HCT116 (cell line): ENCODE measurements around the gene BCR. TPM values are rescaled to one million over a fixed set of nuclear protein-coding genes. Genes with fewer than 3 reads are reported as not detected.

Experiments
- ATAC-seq: fragments of 200-7000 bp; cut with Tn5 transposase; 2 replicates; pipeline ENCODE4 v1.9.1; 2020; ENCODE audit warnings: mild to moderate bottlenecking, moderate library complexity
- BruUV-seq: library from RNA; stranded (reverse); fragments of 400-500 nt; replicated peaks from 2 replicates; lab custom pipeline; 2021; lab: Mats Ljungman, UMichigan
- CTCF ChIA-PET: fragments of 300-600 bp; sonication (Branson Sonifier 250); formaldehyde crosslinking; loops from one replicate; lab custom pipeline; 2021; ENCODE audit warnings: antibody characterized with exemption; lab: Charles Lee
- POLR2A ChIA-PET: fragments of 300-600, 350-600 bp; sonication (Branson Sonifier 250); formaldehyde crosslinking; loops from one replicate; lab custom pipeline; 2021; ENCODE audit warnings: antibody characterized with exemption; lab: Charles Lee
- RAD21 ChIA-PET, 2 experiments: fragments of 300-600 bp; sonication (Branson Sonifier 250); formaldehyde crosslinking; loops; one replicate each; lab custom pipeline; 2023; ENCODE audit warnings: low total read pairs in 2 of 2; ENCODE audit not compliant: uncharacterized antibody in 2 of 2, unreplicated experiment in 2 of 2, low non-redundant PET in 1 of 2; lab: Charles Lee
- DNase-seq: peaks from one replicate; pipeline ENCODE4 v3.0.0-alpha.2; 2010; ENCODE audit warnings: low read depth, low spot score
- H2AFZ ChIP-seq: fragments of 200-600 bp; shearing (Covaris generic), sonication (generic); 2 replicates; pipeline ENCODE4 v1.6.1; 2017; ENCODE audit warnings: low read depth, mixed run types, mixed read lengths, antibody characterized with exemption, low read length; ENCODE audit not compliant: poor library complexity, severe bottlenecking
- H3K27ac ChIP-seq: 2 replicates; pipeline ENCODE4 v1.5.1; 2012; ENCODE audit warnings: low read depth, low read length
- H3K27me3 ChIP-seq: fragments of 200-600 bp; sonication (generic); 2 replicates; pipeline ENCODE4 v1.6.1; 2016; ENCODE audit warnings: mixed run types, low read length, mixed read lengths; ENCODE audit not compliant: insufficient read depth
- H3K36me3 ChIP-seq, 2 experiments: fragments of 200-500 bp in 1 of 2; fragments of 200-600 bp in 1 of 2; sonication (Bioruptor generic) in 1 of 2; sonication (generic) in 1 of 2; 2 replicates each; pipeline versions ENCODE4 v1.5.1 to v1.6.1; 2014 to 2016; ENCODE audit warnings: low read length in 2 of 2, inconsistent platforms in 1 of 2, mixed read lengths in 1 of 2, mixed run types in 1 of 2; ENCODE audit not compliant: insufficient read depth in 2 of 2, control insufficient read depth in 1 of 2
- H3K4me1 ChIP-seq, 2 experiments: fragments of 200-600 bp in 1 of 2; sonication (generic) in 1 of 2; 2 replicates each; pipeline versions ENCODE4 v1.5.1 to v1.6.1; 2012 to 2017; ENCODE audit warnings: low read length in 2 of 2, inconsistent platforms in 1 of 2, mild to moderate bottlenecking in 1 of 2, mixed read lengths in 1 of 2, mixed run types in 1 of 2, moderate library complexity in 1 of 2; ENCODE audit not compliant: insufficient read depth in 2 of 2, control insufficient read depth in 1 of 2
- H3K4me2 ChIP-seq: fragments of 200-600 bp; sonication (generic); 2 replicates; pipeline ENCODE4 v1.6.1; 2017; ENCODE audit warnings: mixed run types, low read length, mixed read lengths
- H3K4me3 ChIP-seq, 2 experiments: fragments of 200-600 bp in 1 of 2; sonication (generic) in 1 of 2; replicated peaks in 1 of 2; 2 replicates each; pipeline ENCODE4 v1.5.1; 2011 to 2016; ENCODE audit warnings: low read length in 2 of 2, control low read depth in 1 of 2, low read depth in 1 of 2, mild to moderate bottlenecking in 1 of 2, mixed read lengths in 1 of 2, mixed run types in 1 of 2
- H3K79me2 ChIP-seq: fragments of 200-600 bp; sonication (generic); 2 replicates; pipeline ENCODE4 v1.6.1; 2017; ENCODE audit warnings: mild to moderate bottlenecking, mixed run types, low read length, moderate library complexity, mixed read lengths; ENCODE audit not compliant: insufficient read depth
- H3K9ac ChIP-seq: fragments of 200-600 bp; sonication (generic); 2 replicates; pipeline ENCODE4 v1.6.1; 2016; ENCODE audit warnings: low read length, mixed read lengths
- H3K9me2 ChIP-seq: fragments of 200-600 bp; sonication (generic), shearing (Covaris generic); 2 replicates; pipeline ENCODE4 v1.6.1; 2017; ENCODE audit warnings: mixed run types, mild to moderate bottlenecking, moderate library complexity; ENCODE audit not compliant: insufficient read depth
- H3K9me3 ChIP-seq, 2 experiments: fragments of 200-500 bp in 1 of 2; fragments of 200-600 bp in 1 of 2; sonication (Bioruptor generic) in 1 of 2; sonication (generic) in 1 of 2; 2 replicates each; pipeline ENCODE4 v1.6.1; 2014 to 2017; ENCODE audit warnings: low read length in 2 of 2, mixed read lengths in 2 of 2, inconsistent platforms in 1 of 2, low read depth in 1 of 2, mild to moderate bottlenecking in 1 of 2, mixed run types in 1 of 2, moderate library complexity in 1 of 2; ENCODE audit not compliant: control insufficient read depth in 1 of 2, insufficient read depth in 1 of 2
- H4K20me1 ChIP-seq: fragments of 200-600 bp; sonication (generic), shearing (Covaris generic); 2 replicates; pipeline ENCODE4 v1.6.1; 2017; ENCODE audit warnings: mixed run types, mild to moderate bottlenecking, moderate library complexity; ENCODE audit not compliant: insufficient read depth
- CBX3 ChIP-seq: IDR thresholded peaks from 2 replicates; pipeline ENCODE4 v1.6.1; 2012; ENCODE audit warnings: low read depth
- CEBPB ChIP-seq: IDR thresholded peaks from 2 replicates; pipeline ENCODE4 v1.6.1; 2012; ENCODE audit warnings: low read depth
- EZH2 ChIP-seq: fragments of 200-600 bp; sonication (generic); IDR thresholded peaks from 2 replicates; pipeline ENCODE4 v1.6.1; 2017; ENCODE audit warnings: antibody characterized with exemption, mixed run types
- FOSL1 ChIP-seq: IDR thresholded peaks from 2 replicates; pipeline ENCODE4 v1.6.1; 2012; ENCODE audit warnings: low read depth
- JUND ChIP-seq: IDR thresholded peaks from 2 replicates; pipeline ENCODE4 v1.6.1; 2012
- POLR2A ChIP-seq: IDR thresholded peaks from 2 replicates; pipeline ENCODE4 v1.7.0; 2011; ENCODE audit warnings: borderline replicate concordance; ENCODE audit not compliant: insufficient read depth, insufficient read length; ENCODE audit errors: extremely low read depth
- POLR2AphosphoS5 ChIP-seq: IDR thresholded peaks from 2 replicates; pipeline ENCODE4 v1.6.1; 2011; ENCODE audit warnings: mild to moderate bottlenecking, low read depth, low read length, moderate library complexity
- RAD21 ChIP-seq: IDR thresholded peaks from 2 replicates; pipeline ENCODE4 v1.6.1; 2012; ENCODE audit warnings: low read depth, mild to moderate bottlenecking
- SP1 ChIP-seq: IDR thresholded peaks from 2 replicates; pipeline ENCODE4 v1.6.1; 2012; ENCODE audit warnings: low read depth
- SRF ChIP-seq: IDR thresholded peaks from 2 replicates; pipeline ENCODE4 v1.6.1; 2012; ENCODE audit warnings: low read depth
- TCF7L2 ChIP-seq: IDR thresholded peaks from 2 replicates; pipeline ENCODE4 v1.7.0; 2011; ENCODE audit warnings: borderline replicate concordance, inconsistent platforms; ENCODE audit not compliant: insufficient read depth, insufficient read length; ENCODE audit errors: extremely low read depth
- YY1 ChIP-seq: IDR thresholded peaks from 2 replicates; pipeline ENCODE4 v1.6.1; 2011; ENCODE audit warnings: low read length, low read depth, moderate library complexity, mild to moderate bottlenecking; ENCODE audit not compliant: insufficient replicate concordance; ENCODE audit errors: extremely low read depth
- ZFX ChIP-seq: fragments of 450-650 bp; IDR thresholded peaks from 2 replicates; pipeline ENCODE4 v1.6.1; 2017
- ZNF274 ChIP-seq: fragments of 200-500 bp; sonication (Bioruptor generic); IDR thresholded peaks from 2 replicates; pipeline ENCODE4 v1.6.1; 2014; ENCODE audit warnings: mild to moderate bottlenecking, low read depth, low read length, inconsistent platforms
- intact Hi-C: fragments of 100-400 bp; cut with micrococcal nuclease; formaldehyde crosslinking; loops from 2 replicates; pipeline ENCODE4 v1.10.0; 2022
- total RNA-seq: library from RNA; stranded (reverse); gene quantifications from one replicate; pipeline ENCODE4 v1.2.1, GENCODE V29; 2021; ENCODE audit not compliant: unreplicated experiment
- TF ChIP-seq, protein P1 (sequence below): IDR thresholded peaks from 2 replicates; pipeline ENCODE4 v1.6.1; 2011; ENCODE audit warnings: mild to moderate bottlenecking, low read length, moderate library complexity; ENCODE audit not compliant: insufficient replicate concordance; ENCODE audit errors: extremely low read depth
- TF ChIP-seq, protein P2 (sequence below): IDR thresholded peaks from 2 replicates; pipeline ENCODE4 v1.6.1; 2012
- TF ChIP-seq, protein P3 (sequence below): IDR thresholded peaks from 2 replicates; pipeline ENCODE4 v1.6.1; 2012
- TF ChIP-seq, protein P4 (sequence below): IDR thresholded peaks from 2 replicates; pipeline ENCODE4 v1.6.1; 2012; ENCODE audit warnings: low read depth
- TF ChIP-seq, protein P5 (sequence below), 3 experiments: fragments of 200-600 bp in 1 of 3; sonication (generic) in 1 of 3; IDR thresholded peaks in 2 of 3; conservative IDR thresholded peaks in 1 of 3; 2 replicates each; pipeline ENCODE4 v1.5.1; 2012 to 2017; ENCODE audit warnings: low read depth in 2 of 3, low read length in 2 of 3, antibody characterized with exemption in 1 of 3, borderline replicate concordance in 1 of 3, control low read depth in 1 of 3, mild to moderate bottlenecking in 1 of 3, mixed read lengths in 1 of 3, mixed run types in 1 of 3, moderate library complexity in 1 of 3; ENCODE audit not compliant: insufficient read depth in 1 of 3

The BCR gene
- total RNA-seq, 1 experiment from 2014 or later, result 39.7 TPM

DNA sequence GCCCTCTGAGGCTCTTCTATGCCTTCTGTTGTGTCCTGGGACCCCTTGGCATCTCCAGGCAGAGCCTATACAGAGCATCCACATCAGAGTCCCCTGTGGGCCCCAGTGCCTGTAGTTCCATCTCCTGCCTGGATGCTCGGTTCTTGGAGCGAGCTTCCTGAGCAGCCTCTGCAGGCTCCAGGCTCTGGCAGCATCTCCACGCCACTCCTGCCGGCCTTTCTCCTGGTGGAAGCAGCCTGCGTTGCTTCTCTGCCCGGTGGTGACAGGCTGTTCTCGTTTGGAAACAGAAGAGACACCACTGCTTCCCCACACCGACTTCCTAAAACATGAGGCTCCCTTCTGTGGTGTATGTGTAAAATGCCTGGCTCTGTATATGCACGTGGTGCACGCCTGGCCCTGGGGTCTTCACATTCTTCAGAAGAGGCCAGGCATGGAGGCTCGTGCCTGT lies 52.8 kb downstream of the BCR start:
- intact Hi-C loops, result no loop called here
- DNase-seq, result no peak
- RAD21 ChIA-PET, result no interaction called here
- POLR2A ChIA-PET, result no interaction called here
- Histone ChIP-seq H3K36me3 (0 out of 4 replicates have a peak, but pooled peaks cover 0 to 4% of the 10 kb centered on the region in 2 experiments), H3K27me3 (no peaks in the 10 kb centered on the region), H3K9me3 (peaks cover 0 to 3% of the 10 kb centered on the region in 2 experiments; a peak in 1 of 4 replicates), H3K9me2 (no peaks in the 10 kb centered on the region), H3K9ac (no peak overlapping the region), H4K20me1 (peaks cover 10% of the 10 kb centered on the region; the same call in 1 of the 2 replicates), H3K4me3 (no peak overlapping the region), H3K4me2 (no peak overlapping the region), H3K27ac (no peak overlapping the region), H3K79me2 (peaks cover 99% of the 10 kb centered on the region), H2AFZ (no peak overlapping the region), H3K4me1 (peaks cover 0 to 5% of the 10 kb centered on the region in 2 experiments; a peak in 1 of 4 replicates)
- ATAC-seq, result peak; percentile 30; the same call in 1 of the 2 replicates
- CTCF ChIA-PET, result no interaction called here
- TF ChIP-seq YY1 (no peak), CBX3 (no peak), ZNF274 (no peak), RAD21 (no peak), FOSL1 (no peak), TCF7L2 (no peak), SRF (no peak), ZFX (no peak), SP1 (no peak), POLR2A (no peak), POLR2AphosphoS5 (no peak), EZH2 (no peak), JUND (no peak), CEBPB (no peak)
- TF ChIP-seq, protein P1, sequence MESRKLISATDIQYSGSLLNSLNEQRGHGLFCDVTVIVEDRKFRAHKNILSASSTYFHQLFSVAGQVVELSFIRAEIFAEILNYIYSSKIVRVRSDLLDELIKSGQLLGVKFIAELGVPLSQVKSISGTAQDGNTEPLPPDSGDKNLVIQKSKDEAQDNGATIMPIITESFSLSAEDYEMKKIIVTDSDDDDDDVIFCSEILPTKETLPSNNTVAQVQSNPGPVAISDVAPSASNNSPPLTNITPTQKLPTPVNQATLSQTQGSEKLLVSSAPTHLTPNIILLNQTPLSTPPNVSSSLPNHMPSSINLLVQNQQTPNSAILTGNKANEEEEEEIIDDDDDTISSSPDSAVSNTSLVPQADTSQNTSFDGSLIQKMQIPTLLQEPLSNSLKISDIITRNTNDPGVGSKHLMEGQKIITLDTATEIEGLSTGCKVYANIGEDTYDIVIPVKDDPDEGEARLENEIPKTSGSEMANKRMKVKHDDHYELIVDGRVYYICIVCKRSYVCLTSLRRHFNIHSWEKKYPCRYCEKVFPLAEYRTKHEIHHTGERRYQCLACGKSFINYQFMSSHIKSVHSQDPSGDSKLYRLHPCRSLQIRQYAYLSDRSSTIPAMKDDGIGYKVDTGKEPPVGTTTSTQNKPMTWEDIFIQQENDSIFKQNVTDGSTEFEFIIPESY, result no peak
- TF ChIP-seq, protein P2, sequence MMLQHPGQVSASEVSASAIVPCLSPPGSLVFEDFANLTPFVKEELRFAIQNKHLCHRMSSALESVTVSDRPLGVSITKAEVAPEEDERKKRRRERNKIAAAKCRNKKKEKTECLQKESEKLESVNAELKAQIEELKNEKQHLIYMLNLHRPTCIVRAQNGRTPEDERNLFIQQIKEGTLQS, result no peak
- TF ChIP-seq, protein P3, sequence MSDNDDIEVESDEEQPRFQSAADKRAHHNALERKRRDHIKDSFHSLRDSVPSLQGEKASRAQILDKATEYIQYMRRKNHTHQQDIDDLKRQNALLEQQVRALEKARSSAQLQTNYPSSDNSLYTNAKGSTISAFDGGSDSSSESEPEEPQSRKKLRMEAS, result no peak
- TF ChIP-seq, protein P4, sequence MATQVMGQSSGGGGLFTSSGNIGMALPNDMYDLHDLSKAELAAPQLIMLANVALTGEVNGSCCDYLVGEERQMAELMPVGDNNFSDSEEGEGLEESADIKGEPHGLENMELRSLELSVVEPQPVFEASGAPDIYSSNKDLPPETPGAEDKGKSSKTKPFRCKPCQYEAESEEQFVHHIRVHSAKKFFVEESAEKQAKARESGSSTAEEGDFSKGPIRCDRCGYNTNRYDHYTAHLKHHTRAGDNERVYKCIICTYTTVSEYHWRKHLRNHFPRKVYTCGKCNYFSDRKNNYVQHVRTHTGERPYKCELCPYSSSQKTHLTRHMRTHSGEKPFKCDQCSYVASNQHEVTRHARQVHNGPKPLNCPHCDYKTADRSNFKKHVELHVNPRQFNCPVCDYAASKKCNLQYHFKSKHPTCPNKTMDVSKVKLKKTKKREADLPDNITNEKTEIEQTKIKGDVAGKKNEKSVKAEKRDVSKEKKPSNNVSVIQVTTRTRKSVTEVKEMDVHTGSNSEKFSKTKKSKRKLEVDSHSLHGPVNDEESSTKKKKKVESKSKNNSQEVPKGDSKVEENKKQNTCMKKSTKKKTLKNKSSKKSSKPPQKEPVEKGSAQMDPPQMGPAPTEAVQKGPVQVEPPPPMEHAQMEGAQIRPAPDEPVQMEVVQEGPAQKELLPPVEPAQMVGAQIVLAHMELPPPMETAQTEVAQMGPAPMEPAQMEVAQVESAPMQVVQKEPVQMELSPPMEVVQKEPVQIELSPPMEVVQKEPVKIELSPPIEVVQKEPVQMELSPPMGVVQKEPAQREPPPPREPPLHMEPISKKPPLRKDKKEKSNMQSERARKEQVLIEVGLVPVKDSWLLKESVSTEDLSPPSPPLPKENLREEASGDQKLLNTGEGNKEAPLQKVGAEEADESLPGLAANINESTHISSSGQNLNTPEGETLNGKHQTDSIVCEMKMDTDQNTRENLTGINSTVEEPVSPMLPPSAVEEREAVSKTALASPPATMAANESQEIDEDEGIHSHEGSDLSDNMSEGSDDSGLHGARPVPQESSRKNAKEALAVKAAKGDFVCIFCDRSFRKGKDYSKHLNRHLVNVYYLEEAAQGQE, result no peak
- TF ChIP-seq, protein P5, sequence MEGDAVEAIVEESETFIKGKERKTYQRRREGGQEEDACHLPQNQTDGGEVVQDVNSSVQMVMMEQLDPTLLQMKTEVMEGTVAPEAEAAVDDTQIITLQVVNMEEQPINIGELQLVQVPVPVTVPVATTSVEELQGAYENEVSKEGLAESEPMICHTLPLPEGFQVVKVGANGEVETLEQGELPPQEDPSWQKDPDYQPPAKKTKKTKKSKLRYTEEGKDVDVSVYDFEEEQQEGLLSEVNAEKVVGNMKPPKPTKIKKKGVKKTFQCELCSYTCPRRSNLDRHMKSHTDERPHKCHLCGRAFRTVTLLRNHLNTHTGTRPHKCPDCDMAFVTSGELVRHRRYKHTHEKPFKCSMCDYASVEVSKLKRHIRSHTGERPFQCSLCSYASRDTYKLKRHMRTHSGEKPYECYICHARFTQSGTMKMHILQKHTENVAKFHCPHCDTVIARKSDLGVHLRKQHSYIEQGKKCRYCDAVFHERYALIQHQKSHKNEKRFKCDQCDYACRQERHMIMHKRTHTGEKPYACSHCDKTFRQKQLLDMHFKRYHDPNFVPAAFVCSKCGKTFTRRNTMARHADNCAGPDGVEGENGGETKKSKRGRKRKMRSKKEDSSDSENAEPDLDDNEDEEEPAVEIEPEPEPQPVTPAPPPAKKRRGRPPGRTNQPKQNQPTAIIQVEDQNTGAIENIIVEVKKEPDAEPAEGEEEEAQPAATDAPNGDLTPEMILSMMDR (IDR thresholded peaks at IDR 0.05 in 2 of 3, conservative IDR thresholded peaks at IDR 0.05 in 1 of 3; ENCODE audit: borderline replicate concordance in 1 of 3, insufficient read depth in 1 of 3, low read depth in 2 of 3, low read length in 2 of 3), result no peak
- BruUV-seq, result no TSS peak
